HepG2 (cell line): ENCODE measurements around the gene FANK1.

ENCODE experiments used
- CTCF ChIP-seq: sonication (generic); formaldehyde crosslinking; IDR thresholded peaks from 2 replicates; pipeline ENCODE4 v1.5.0; 2020; ENCODE audit warnings: mild to moderate bottlenecking, missing genetic modification reagents, moderate library complexity
- EZH2 ChIP-seq: conservative IDR thresholded peaks from 2 replicates; pipeline ENCODE4 v1.6.1; 2012; ENCODE audit warnings: mild to moderate bottlenecking, low read depth, low read length, moderate library complexity
- HDAC2 ChIP-seq: sonication (generic); formaldehyde crosslinking; IDR thresholded peaks from 2 replicates; pipeline ENCODE4 v1.4.0; 2020; ENCODE audit warnings: missing genetic modification reagents
- HNRNPK ChIP-seq: fragments of 200-400 bp; formaldehyde crosslinking; IDR thresholded peaks from 2 replicates; pipeline ENCODE4 v1.6.1; 2018; ENCODE audit warnings: low read length, low read depth, moderate library complexity, mild to moderate bottlenecking; ENCODE audit not compliant: poor library complexity, severe bottlenecking
- KDM1A ChIP-seq: IDR thresholded peaks from 2 replicates; pipeline ENCODE4 v1.6.1; 2016; ENCODE audit warnings: missing compliant biosample characterization
- NFIC ChIP-seq: IDR thresholded peaks from 2 replicates; pipeline ENCODE4 v1.6.1; 2012; ENCODE audit warnings: mild to moderate bottlenecking, low read length, inconsistent platforms
- PRPF4 ChIP-seq: fragments of 200-400 bp; formaldehyde crosslinking; IDR thresholded peaks from 2 replicates; pipeline ENCODE4 v1.6.1; 2016; ENCODE audit warnings: low read length, low read depth; ENCODE audit not compliant: poor library complexity, severe bottlenecking
- SP1 ChIP-seq, 2 experiments: fragments of 450-650 bp in 1 of 2; sonication (generic) in 1 of 2; formaldehyde crosslinking in 1 of 2; IDR thresholded peaks; 2 replicates each; pipeline versions ENCODE4 v1.4.0 to v1.6.1; 2016 to 2020; ENCODE audit warnings: missing genetic modification reagents in 1 of 2
- TFAP4 ChIP-seq: sonication (generic); IDR thresholded peaks from 2 replicates; pipeline ENCODE4 v1.6.1; 2016; ENCODE audit warnings: low read depth, borderline replicate concordance
- ZBTB21 ChIP-seq: sonication (generic); formaldehyde crosslinking; IDR thresholded peaks from 2 replicates; pipeline ENCODE4 v1.4.0; 2020; ENCODE audit warnings: missing genetic modification reagents
- ZBTB44 ChIP-seq: sonication (generic); formaldehyde crosslinking; IDR thresholded peaks from 2 replicates; pipeline ENCODE4 v1.4.0; 2020; ENCODE audit warnings: missing genetic modification reagents
- ZNF160 ChIP-seq: sonication (generic); formaldehyde crosslinking; IDR thresholded peaks from 2 replicates; pipeline ENCODE4 v1.8.0; 2022; ENCODE audit warnings: mild to moderate bottlenecking, inconsistent platforms, missing genetic modification reagents
- ZNF513 ChIP-seq: sonication (generic); formaldehyde crosslinking; conservative IDR thresholded peaks from 2 replicates; pipeline ENCODE4 v1.5.0; 2020; ENCODE audit warnings: missing genetic modification reagents

GRCh38 chr10:126016882-126017281 is 120.5 kb downstream of the FANK1 start:
- TF ChIP-seq NFIC, result no peak
- TF ChIP-seq PRPF4, result no peak
- no peak for TF ChIP-seq CTCF (CRISPR knock-in tag)
- no peak for TF ChIP-seq HDAC2
- TF ChIP-seq ZBTB21 (CRISPR knock-in tag), result no peak
- no peak for TF ChIP-seq SP1 (IDR thresholded peaks at IDR 0.05)
- TF ChIP-seq SP1 (CRISPR knock-in tag; IDR thresholded peaks at IDR 0.05), result no peak
- TF ChIP-seq HNRNPK, result no peak
- TF ChIP-seq ZNF160 (CRISPR knock-in tag), result no peak
- TF ChIP-seq ZBTB44, result no peak
- TF ChIP-seq EZH2, result no peak
- TF ChIP-seq KDM1A (CRISPR knock-in tag), result no peak
- TF ChIP-seq TFAP4, result no peak
- TF ChIP-seq ZNF513 (CRISPR knock-in tag), result no peak
